IPS DF 4.7 (cell line): ENCODE data around the gene HTR1E.
"Not testable (repeated sequence)": the region's sequence is repeated elsewhere in the genome, so short reads cannot be mapped to it uniquely, and the experiment has no call there.

ENCODE experiments used
- DNase-seq: peaks from one replicate; pipeline ENCODE4 v3.0.0-alpha.2; 2013; ENCODE audit warnings: low spot score; ENCODE audit errors: extremely low read depth

HTR1E gene

DNA sequence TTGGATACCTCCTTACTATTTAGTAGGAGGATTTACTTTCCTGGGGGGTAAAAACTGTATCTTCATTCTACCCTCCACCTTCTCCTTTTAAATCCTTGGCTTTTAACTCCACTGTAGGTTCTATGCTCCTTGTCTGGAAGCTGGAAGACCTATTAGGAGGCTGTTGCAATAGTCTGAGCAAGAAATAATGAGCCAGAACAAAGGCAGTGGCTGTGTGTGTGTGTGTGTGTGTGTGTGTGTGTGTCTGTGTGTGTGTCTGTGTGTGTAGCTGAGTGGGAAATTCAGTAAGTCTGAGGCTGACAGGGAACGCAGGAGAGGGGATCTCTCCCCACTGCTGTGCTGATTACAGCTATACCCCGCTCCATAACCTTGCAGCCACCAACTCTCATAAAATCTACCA, 35.8 kb downstream of the HTR1E start:
- DNase-seq = no peak

DNA sequence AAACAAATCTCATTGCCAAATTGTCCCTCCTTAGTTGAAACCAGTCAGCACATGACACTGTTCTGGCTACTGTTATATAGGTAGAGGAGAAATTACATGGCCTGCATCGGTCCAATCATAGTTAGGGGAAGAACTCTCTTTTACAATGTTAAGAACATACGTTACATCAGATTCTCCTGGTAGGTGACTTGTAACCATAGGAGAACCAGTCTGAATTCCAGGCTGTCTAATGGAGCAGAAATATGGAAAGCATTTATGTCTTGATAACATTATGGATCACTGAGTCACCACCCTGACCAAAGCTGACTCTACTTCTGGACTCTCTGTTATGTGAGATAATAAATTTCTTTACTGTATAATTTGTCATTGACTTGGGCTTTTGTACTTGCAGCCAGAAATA, 40.9 kb downstream of the HTR1E start:
- no peak for DNase-seq

- DNase-seq = no peak
Observed at GRCh38 chr6:87001494-87001893, 64.2 kb downstream of the HTR1E start.

- DNase-seq = not testable (repeated sequence)
Observed at GRCh38 chr6:87002391-87002790, 65.1 kb downstream of the HTR1E start.

DNA sequence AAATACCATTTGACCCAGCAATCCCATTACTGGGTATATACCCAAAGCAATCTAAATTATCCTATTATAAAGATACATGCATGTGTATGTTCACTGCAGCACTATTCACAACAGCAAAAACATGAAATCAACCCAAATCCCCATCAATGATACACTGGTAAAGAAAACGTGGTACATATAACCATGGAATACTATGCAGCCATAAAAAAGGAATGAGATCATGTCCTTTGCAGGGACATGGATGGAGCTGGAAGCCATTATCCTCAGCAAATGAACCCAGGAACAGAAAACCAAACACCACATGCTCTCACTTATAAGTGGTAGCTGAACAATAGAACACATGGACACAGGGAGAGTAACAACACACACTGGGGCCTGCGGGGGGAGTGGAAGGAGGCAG, 69.2 kb downstream of the HTR1E start:
- not testable (repeated sequence) for DNase-seq

- not testable (repeated sequence) for DNase-seq
Observed at GRCh38 chr6:87009581-87009980, 72.3 kb downstream of the HTR1E start.

- DNase-seq = no peak
Observed at GRCh38 chr6:87012035-87012434, 74.7 kb downstream of the HTR1E start.

- no peak for DNase-seq
Observed at GRCh38 chr6:87012743-87013142, 75.4 kb downstream of the HTR1E start.

GRCh38 chr6:87016772-87017171, 79.4 kb downstream of the HTR1E start:
- DNase-seq = no peak

- DNase-seq = no peak
Observed at GRCh38 chr6:87027021-87027420, 89.7 kb downstream of the HTR1E start.

GRCh38 chr6:87029711-87030314, 92.5 kb downstream of the HTR1E start:
- DNase-seq = no peak

- no peak for DNase-seq
Observed at GRCh38 chr6:87040729-87041128, 103.4 kb downstream of the HTR1E start.

- no peak for DNase-seq
Observed at GRCh38 chr6:87045521-87046075, 108.3 kb downstream of the HTR1E start.

DNA sequence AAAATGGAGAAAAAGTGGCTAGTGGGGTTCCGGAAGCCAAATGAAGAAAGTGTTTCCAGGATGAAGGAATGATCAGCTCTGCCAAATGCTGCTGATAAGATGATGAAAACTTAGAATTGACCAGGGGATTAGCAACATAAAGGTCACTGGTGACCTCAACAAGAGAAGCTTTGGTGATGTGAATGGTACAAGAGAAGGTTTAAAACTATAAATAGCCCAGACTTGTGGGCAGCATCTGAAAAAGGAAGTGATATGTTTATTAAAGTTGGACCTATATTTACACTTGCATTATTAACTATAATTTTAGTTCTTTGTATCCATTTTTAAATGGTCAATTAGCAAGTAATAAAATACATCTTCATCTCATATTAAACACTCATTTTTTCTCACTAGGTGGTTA, 112.5 kb downstream of the HTR1E start:
- DNase-seq = no peak

GRCh38 chr6:87053312-87053711, 116.0 kb downstream of the HTR1E start:
- DNase-seq = no peak

DNA sequence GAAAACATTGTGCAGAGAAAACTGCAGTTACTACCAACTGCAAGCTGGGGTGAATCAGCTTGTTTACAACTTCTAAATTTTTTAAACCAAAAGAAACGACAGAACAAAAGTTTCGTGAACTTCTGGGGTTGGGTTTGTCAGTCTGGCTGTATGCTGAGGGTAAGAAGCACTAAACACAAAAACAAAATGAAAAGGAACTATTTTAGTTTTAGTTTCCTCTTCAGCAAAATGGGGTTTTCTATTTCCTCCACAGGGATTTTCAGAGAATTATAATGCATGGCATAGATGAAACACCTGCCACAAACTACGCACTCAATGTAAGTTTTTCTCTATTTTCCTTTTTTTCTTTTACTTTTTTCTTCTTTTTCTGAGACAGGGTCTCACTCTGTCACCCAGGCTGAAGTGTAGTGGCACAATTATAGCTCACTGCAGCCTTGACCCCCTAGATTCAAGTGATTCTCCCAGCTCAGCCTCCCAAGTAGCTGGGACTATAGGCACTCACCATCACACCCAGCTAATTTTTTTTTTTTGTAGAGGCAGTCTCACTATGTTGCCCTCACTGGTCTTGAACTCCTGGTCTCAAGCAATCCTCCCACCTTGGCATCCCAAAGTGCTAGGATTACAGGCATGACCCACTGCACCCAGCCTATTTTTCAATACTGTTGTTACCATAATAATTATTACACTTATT, 117.0 kb downstream of the HTR1E start:
- no peak for DNase-seq

DNA sequence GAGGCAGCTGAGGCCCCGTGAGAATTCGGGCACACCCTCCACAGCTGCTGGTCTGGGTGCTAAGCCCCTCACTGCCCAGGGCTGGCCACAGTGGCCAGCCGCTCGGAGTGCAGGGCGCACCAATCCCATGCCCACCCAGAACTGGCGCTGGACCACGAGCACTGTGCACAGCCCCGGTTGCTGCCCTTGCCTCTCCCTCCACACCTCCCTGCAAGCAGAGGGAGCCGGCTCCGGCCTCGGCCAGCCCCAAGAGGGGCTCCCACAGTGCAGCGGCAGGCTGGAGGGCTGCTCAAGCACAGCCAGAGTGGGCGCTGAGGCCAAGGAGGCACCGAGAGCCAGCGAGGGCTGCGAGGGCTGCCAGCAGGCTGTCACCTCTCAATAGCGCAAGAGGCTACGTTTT, 122.6 kb downstream of the HTR1E start:
- no peak for DNase-seq

GRCh38 chr6:87065117-87065516, 127.8 kb downstream of the HTR1E start:
- no peak for DNase-seq
